Left renal cortex interstitium (tissue), 4 donors: ENCODE results near the gene FRRS1. TPM values are rescaled to one million over a fixed set of nuclear protein-coding genes. Genes with fewer than 3 reads are reported as not detected.

Source experiments
- polyA plus RNA-seq, 4 donors: library from polyadenylated mRNA; unstranded; fragments of 120-200 nt; gene quantifications; one replicate each; pipeline ENCODE4 v1.2.1, GENCODE V29; 2013; ENCODE audit not compliant: insufficient read length in 4 of 4

FRRS1 gene
- polyA plus RNA-seq, 4 donors: 8.9 to 10.9 (median 9.8) TPM

Other genes starting within 250 kb of the FRRS1 start
- 1 to 10 TPM; 2.2 to 3.4 (median 2.3) TPM for gene PALMD, start 120.5 kb downstream of the FRRS1 start, polyA plus RNA-seq
- gene AGL, start 83.7 kb upstream of the FRRS1 start, polyA plus RNA-seq: 10 to 100 TPM; 26.9 to 32.4 (median 29.3) TPM
- gene SLC35A3, start 203.4 kb upstream of the FRRS1 start, polyA plus RNA-seq: 10 to 100 TPM; 25.2 to 42.1 (median 28.8) TPM